ENCODE measurements around the gene ACTRT3.
A peak's percentile ranks its signal among the peaks of the same experiment; 100 is the strongest.

DNA sequence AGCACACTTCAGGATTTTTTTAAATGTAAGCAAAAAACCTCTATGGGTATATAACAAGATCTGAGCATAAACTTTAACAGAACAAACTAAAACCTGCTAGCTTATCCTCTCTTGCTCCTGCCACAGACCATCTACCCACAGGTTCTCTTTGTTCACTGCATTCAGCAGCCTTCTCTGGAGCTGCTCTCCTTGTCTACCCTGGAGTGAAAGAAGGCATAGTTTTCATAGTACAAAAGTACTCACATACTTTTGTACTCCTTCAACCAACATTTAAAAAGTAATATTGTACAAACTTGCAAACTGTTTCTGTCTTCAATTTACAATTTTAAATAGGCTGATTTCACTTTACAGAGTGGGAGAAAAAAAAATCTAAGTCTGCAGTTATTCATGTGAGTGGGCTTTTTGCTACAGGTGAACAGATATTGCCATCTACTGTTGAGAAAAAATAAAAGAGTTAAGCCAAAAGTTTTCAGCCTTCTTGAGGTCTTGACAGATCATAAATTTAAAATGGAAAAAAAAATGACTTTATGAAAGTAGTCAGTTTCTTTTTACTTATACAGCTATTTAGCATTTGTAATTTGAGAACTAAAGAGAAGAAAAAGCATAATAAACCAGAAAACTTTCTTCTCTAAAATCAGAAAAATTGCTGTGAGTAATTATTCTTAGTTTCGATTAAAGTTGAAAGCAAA is 24.9 kb downstream of the ACTRT3 start:
- TF ChIP-seq SIN3A (IDR thresholded peaks at IDR 0.05; ENCODE audit: borderline replicate concordance, insufficient read depth, low read depth, low read length), result no peak
- TF ChIP-seq, protein P1, sequence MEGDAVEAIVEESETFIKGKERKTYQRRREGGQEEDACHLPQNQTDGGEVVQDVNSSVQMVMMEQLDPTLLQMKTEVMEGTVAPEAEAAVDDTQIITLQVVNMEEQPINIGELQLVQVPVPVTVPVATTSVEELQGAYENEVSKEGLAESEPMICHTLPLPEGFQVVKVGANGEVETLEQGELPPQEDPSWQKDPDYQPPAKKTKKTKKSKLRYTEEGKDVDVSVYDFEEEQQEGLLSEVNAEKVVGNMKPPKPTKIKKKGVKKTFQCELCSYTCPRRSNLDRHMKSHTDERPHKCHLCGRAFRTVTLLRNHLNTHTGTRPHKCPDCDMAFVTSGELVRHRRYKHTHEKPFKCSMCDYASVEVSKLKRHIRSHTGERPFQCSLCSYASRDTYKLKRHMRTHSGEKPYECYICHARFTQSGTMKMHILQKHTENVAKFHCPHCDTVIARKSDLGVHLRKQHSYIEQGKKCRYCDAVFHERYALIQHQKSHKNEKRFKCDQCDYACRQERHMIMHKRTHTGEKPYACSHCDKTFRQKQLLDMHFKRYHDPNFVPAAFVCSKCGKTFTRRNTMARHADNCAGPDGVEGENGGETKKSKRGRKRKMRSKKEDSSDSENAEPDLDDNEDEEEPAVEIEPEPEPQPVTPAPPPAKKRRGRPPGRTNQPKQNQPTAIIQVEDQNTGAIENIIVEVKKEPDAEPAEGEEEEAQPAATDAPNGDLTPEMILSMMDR (IDR thresholded peaks at IDR 0.05), result peak; percentile 55; the same call in 1 of the 2 replicates
- TF ChIP-seq POLR2AphosphoS5 (IDR thresholded peaks at IDR 0.05; ENCODE audit: low read depth, low read length), result no peak
- no peak for TF ChIP-seq REST (IDR thresholded peaks at IDR 0.05; ENCODE audit: insufficient read depth in 1 of 2, low read depth in 2 of 2, low read length in 1 of 2)
